D341Med (cell line): ENCODE results near the gene DAD1.

Source experiments
- DNase-seq: peaks from one replicate; pipeline ENCODE4 v3.0.0; 2012; ENCODE audit warnings: low spot score

Gene DAD1

DNA sequence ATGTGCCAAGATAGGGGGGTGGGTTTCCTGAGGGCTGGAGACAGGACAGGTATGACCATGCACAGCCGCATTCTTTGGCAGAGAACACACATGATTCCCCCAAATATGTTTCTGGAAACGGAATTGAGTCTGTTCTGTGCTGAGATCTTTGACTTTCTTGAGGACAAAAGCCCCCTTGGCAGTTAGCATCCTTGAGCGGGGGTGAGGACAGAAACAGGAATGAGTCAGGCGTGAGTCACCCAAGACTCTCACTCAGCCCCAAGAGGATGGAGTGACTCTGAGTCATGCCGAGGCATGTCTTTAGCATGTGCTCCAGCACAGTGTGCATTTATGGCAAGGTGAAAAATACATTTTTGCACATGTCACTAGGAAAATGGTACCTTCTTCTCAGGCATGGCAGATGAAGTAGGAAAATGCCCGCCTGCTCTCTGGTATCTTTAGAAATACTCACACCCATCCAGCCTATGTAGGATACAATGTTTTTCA is 52.1 kb downstream of the DAD1 start:
- DNase-seq = no peak

DNA sequence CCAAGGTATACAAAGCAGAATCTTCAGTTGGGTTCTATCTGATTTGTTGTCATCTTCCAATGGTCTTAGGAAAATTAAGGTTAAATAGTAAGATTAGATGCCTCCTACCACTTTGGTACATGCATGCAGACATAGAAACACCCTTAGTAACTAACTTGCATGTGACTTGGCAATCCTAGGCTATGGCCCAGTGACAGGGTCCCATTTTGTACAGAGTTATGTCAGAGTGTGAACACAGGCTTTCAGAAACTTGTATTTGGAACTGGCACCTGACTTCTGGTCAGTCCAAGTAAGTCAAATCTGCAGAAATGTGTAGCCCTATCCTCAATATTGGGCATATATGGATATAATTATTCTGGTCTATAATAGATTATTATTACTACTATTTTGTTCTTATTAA is 53.1 kb downstream of the DAD1 start:
- DNase-seq = no peak

DNA sequence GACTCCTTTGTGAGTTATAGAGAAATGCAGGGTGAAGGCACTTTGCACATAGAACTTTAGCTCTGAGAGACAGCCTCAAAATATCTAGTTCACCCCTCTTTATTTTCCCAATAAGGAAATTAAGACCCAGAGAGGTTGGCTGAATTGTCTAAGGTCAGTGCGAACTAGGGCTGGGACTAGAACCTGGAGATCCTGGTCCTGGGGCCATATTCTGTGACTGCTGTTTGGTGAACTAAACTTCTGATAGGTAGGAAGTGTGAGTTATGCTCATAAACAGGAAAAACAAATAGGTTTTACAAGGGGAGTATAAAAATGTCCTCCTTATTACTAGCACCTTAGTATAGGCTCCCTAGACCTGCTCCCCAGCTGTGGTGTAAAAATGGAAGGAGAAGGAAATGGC is 53.9 kb downstream of the DAD1 start:
- no peak for DNase-seq

DNA sequence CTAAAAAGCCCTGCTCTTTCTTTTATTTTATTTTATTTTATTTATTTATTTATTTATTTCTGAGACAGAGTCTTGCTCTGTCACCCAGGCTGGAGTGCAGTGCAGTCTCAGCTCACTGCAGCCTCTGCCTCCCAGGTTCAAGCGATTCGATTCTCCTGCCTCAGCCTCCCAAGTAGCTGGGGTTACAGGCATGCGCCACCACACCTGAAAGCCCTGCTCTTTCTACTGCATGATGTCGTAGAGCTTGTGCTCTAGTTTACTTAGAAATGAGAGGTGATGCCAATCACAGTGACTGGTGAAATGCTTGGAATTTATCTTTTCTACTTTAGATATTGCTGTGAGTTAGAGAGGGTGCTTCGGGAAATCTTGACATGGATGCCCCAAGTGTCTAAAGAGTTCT is 54.5 kb downstream of the DAD1 start:
- no peak for DNase-seq

DNA sequence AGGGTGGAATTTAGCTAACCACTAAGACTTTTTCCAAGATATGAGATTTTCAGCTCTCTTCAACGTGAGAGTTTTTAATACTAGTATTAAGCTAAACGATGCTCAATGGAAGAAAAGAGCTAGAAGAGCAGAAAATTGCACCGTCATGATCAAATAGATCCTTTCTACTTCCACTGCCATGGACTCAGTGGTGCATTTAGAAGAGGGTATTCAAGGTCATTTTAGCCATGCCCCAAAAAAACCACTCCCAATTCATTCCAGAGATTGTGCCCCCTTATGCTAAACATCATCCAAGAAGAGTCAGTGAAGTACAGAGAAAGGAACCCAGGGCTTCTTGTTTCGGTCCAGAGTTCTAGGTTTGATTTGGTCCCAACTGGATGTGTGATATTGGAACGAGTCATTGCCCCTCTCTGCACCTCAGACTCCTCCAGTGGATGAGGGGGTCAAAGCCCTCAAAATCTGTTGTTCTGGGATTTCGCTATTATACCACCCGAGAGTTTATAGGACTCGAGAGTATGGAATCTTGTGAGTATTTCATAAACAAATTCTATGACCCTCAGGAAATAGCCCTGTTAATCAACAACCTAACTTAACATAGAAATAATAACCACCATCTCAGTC is 55.2 kb downstream of the DAD1 start:
- no peak for DNase-seq

DNA sequence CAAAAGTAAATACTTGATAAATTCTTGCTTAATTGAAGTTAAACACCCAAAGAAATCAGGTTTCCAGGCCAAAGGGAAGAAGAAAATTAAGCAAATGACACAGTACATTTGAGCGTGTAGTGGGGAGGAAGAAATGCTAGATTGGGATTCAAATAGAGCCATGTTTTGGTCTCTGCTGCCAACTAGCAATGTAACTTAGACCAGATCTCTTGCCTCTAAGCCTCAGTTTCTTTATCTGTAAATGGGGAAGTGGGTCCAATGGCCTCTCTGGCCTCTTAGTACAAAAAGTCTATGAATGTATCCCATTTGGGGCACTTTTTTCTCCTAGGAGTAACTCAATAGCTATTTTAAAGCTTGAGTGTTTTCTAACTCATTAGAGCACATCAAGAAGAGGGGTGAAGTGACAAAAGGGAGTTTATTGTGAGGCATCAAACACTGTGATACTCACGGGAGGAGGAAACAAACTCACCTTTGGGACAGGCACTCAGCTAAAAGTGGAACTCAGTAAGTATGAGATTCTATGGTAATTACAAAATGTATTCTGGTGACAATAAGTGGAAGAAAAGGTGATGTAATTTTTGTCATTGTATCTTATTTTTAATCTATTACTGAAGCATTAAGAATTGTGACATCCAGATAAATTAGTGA is 55.8 kb downstream of the DAD1 start:
- DNase-seq = no peak

DNA sequence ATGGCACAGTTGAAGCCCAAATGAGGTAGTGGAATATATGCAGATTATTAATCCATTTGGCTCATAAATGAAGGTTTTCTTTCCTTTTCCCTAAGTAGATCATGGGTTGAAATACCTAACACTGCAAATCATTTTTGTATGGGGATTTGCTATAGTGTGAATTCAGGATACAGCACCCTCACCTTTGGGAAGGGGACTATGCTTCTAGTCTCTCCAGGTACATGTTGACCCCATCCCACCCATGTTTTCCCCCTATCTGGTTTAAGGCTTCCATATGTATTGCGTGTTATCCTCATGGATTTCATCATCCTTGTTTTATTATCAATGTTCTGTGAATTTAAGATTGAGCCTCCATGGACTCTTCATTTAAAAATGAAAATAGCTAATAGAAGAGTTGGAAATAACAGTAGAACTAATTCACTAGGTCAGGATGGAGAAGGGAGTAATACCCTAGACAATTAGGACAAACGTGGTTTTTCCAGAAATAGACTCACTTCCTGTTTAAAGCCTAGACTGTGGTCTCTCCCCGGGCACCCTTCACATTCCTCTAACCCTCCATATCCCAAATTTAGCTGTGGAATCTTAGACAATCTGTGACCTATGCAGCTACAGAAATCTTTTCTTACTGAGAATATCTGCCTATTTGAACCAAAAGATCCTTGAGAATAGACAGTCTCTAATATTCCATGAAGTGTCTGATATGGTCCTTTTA is 56.5 kb downstream of the DAD1 start:
- no peak for DNase-seq

DNA sequence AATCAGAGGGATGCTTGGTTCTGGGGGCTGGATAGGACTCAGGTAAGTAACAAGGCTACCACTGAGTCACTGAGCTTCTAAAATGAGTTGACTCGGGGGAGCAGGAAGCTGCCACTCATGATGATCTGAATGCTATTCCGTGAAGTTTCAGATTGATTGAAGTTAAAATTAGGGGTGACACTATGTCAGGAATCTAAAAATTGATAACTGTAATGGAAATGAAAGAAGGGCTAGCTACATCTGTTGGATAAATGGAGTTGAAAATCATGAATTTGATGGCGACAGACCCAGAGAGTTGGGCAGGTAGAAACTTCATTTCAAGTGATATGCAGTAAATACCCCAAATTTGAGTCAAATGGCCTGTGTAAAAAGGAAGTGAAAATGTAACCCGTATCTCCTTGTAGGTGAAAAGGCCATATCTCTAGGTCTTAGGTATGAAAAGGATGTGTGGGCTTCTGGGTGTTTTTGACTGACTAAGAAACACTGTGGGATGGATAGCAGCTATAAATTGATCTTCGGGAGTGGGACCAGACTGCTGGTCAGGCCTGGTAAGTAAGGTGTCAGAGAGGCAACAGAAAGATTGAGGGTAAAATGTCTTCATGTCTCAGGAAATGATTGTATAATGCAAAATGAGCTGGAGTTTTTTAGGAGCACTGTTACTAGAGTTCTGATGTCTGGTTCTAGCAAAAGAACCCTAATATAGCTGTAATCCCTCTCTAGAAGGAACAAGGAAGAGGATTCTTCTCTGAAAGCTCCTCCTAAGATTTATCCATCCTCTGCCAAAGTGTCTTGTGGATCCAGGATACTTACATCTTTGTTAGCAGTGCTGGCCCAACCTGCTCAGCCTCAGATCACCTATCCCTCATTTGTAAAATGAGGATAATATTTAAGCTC is 57.3 kb downstream of the DAD1 start:
- no peak for DNase-seq

DNA sequence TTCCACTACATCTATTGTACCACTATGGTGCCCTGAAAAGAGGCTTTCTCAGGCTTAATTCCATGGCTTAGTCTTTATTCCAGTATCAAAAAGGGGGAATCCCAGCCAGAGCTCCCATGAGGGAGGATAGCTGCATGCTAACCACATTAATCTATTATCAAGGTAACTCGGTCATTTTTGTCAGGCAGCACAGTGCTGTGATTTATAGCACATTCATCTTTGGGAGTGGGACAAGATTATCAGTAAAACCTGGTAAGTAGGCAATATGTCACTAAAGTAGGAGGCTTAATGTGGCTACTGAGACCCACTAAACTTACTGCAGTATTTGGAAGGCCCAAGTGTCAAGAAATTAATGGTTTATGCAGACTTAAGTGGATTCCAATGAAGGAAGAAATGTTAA is 58.9 kb downstream of the DAD1 start:
- DNase-seq = no peak

DNA sequence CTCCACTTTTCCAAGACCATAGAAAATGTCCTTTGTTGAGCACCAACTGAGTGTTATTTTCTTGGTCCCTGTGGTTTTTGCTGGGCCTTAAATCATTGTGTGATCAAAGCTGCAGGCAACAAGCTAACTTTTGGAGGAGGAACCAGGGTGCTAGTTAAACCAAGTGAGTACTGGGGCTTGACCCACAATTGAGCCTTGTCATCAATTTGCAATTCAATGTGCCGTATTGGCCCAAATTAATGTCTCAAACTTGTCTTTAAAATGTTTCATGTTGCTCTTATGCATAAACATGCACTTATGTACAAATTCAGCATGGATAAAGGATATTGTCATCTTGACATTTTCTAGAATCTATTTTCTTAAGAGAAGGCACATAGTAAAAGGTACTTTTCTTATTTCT is 62.3 kb downstream of the DAD1 start:
- no peak for DNase-seq

DNA sequence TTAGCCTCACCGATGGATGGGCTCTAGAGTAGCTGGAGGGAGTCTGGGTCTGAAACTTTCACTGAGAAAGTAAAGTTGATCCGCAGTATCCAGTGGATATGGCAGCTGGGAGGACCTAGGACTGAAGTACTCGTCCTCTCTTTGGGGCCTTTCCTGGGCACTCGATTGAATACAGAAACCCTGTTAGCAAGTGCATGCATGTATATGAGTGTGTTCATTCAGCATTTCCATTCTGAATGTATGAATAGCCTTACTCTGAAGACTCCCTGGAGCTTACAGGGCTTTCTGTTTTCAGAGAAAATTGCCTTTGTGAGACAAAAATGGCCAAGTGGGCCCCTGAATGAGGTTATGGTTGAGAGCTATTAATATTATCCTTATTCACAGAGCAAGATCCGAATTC is 62.8 kb downstream of the DAD1 start:
- no peak for DNase-seq

DNA sequence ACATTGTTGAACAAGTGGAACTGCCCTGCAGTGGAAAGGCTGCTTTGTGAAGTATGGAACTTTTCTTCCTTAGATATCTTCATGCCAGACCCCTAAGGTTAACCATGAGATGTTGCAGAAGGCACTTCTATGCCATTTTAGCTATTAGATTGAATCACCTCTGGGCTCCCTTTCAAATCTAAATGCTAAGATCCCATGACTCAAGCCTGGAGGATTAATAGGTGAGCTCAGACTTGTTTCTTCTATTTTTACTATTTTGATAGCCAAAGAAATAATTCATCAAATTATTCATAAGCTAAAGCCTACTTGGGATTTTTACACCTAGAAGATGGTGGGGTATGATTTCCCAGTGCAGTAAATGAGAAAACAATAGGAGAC is 64.3 kb downstream of the DAD1 start:
- no peak for DNase-seq

DNA sequence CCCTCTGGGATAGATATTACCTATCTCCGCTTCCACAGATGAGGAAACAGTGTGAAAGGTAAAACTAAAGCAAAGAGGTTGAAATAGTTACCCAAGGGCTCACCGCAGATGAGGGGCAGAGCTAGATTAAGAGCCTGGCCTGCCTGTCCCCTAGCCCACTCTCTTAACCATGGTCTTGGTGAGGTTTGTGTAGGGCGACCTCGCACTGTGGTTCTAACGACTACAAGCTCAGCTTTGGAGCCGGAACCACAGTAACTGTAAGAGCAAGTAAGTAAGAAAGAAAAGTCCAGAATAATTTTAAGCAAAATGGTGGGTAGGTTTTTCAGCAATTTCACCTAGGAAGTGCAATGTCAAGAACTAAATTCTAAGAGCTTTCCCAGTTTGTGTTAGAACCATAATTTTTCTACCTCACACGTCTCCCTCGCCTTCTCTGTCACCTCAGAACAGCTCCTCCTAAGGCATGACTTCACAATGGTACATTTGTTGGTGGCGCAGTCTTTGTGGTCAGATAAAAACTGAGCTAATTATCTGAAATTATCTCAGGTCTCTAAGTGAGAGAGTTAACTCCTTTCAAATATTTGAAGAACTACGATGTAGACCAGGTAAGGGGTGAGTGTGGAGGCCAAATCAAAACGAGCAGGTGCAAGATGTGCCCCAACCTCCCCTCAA is 64.8 kb downstream of the DAD1 start:
- DNase-seq = no peak

DNA sequence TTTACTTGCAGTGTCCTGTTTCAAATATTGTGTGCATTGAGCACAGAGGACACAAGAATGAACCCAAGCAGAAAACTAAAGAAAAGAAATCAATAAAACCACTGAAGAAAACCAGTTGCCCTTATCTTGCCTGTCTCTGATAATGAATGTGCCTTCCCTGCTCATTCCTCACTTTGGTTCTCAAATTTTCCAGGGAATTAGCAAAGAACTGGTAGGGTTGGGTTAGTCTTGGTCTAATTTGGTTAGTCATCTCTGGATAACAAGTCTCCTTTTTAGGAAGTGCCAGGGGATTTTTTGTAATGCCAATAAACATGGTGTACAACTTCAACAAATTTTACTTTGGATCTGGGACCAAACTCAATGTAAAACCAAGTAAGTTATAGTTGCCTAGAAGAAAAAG is 65.7 kb downstream of the DAD1 start:
- DNase-seq = no peak

DNA sequence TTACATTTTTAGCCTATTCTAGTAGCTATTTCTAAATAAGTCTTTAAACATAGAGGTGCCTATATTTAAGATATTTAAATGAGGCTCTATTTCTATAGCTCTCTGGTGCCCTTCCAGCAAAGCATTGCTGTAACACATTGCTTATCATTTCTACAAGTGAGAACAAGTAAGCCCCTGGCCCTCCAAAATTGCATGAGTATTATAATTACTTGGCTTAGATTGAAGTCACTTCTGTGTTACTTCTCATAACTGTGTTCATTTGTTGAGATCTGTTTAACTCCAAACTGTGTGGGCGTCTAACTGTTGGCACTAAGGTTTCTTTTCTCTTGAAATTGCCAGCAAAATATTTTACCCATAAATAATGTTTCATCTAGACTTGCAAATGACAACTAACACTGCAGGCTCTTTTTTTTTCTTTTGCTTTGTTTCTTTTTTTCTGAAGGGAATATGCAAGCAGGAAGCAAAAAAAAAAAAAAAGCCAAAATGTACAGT is 66.5 kb downstream of the DAD1 start:
- DNase-seq = no peak

DNA sequence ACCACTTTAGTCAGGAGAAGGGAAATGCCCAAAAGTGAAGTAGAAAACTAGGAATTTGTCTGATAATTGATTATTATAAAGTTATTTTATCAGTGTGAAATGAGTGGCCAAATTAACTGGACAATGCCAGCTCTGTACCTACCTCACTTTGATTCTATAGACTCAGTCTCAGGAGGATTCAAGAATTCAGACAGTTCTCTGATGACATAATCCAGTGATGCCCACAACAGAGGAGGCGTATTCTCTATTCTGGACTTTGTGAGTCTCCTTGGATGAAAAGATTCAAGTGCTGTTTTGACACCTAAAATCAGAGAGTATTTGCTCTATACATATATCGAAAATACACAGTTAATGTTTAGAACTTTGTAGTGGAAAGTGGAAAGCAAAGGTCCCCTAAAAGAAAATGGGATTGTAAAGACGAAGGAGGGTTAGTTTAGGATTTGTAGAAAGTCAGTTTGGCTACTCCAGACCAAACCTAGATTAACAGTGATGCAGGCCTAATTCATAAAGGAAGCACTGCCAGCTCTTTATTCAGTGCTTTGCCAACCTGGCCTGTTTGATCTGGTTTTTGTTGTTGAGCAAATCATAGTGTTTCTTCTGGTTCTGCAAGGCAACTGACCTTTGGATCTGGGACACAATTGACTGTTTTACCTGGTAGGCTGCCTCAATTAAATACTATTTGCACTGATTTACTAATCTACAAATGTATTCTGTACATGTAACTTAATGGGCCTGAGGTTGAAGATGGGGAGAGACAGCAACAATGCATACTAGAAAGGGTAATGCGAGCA is 67.4 kb downstream of the DAD1 start:
- DNase-seq = no peak

DNA sequence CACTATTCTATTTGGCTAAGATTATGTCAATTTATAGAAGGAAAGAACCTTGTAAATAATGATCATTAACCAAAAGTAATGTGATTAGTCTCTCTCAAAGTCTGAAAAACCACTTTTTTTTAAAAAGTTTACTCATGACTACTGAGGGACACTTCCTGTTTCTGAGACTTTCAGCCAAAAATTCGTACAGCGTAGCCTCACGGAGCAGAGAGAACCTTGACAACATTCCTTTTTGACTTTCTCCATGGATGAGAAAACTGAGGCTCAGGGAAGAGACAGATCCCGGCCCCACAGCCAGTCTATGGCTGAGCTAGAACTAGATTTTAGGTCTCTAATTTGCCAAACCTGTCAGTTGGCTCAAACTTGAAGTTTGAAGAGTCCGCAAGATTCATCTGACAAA is 68.2 kb downstream of the DAD1 start:
- no peak for DNase-seq

DNA sequence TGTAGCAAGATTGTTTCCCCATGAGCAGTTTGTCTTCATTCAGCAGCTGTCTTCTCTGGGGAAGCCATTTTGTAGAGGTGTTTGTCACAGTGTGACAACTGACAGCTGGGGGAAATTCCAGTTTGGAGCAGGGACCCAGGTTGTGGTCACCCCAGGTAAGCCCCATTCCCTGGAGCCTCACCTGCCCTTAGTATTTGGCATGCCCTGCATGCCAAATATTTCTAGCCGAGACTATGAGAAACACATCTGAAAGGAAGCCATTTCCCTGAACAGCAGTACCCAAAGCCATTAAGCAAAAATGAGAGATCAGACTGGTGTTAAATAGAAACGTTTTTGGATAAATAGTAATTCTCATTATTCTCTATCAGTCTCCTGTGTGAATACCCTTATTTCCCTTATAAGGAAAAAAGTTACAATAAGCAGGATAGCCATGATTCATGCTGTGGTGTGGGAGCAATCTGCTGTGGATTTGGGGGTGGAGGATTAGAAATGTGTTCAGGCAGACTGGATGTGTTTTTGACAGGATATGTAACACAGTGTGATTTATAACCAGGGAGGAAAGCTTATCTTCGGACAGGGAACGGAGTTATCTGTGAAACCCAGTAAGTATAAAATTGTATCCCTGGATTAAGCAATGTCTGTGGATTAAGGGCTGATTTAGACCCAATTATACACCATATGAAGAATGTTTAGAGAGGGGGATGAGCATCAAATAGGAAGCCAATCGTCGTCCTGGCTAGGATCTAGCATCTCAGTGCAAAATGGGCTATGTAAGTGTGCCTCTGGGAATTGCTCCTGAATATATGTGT is 68.9 kb downstream of the DAD1 start:
- peak; percentile 35 for DNase-seq

DNA sequence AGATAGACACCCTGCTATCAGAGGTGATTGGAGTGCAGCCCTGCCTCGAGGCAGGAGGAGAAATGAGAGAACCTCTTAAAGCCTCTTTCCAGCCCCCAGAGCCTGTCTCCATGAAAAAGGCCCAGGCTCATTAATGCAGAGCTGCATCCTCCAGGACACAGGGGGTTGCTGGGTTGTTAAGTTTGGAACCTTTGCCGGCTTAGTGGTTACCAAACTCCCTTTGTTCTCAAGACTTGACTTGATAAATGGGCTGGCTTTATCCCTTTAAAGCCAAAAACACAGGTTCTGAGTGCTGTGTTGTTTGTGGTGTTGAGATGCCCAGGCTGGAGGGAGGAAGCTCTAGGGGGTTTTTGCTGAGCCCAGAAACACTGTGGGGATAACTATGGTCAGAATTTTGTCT is 71.0 kb downstream of the DAD1 start:
- DNase-seq = no peak

DNA sequence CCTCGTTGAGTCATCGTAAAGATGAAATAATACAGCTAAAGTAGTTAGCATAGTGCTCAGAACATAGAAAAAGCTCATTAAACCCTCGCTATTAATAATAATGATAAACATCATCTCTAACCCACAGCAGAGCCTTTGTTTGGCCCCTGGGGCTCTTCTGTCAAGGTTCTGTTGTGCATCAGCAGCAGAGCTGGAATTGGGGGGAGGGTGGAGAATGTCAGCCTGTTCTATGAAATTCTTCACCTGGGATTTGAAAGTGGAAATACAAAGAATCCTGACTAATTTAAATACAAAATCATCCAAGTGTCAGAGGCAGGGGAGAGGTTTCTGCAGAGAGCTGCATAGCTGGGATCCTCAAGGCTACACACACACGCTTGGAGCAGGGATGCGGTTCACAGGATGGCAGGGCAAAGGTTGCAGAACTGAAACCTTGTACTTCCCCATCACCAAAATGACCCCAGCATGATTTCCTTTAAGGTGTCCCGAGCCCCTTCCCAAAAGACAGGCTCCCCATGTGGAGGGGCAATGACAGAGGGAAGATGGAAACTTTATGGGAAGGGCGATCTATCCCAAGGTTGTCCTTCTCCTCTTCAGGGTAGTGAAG is 71.8 kb downstream of the DAD1 start:
- no peak for DNase-seq
